RCC 7860 (cell line): Measurements from ENCODE around the gene BPIFB3.

ENCODE experiments used
- DNase-seq: peaks from one replicate; pipeline ENCODE4 v3.0.0-alpha.2; 2015; ENCODE audit warnings: low spot score
- FAIRE-seq: peaks from 2 replicates; lab custom pipeline; 2012; peaks lifted over from hg19 to GRCh38; lab: Jason Lieb, UNC

The BPIFB3 gene

GRCh38 chr20:33053291-33054106, at the start of gene BPIFB3:
BPIFB3 (plus strand) TSS chr20:33053903; CDS start chr20:33055436, 1,533 bp downstream.
- DNase-seq = no peak
- FAIRE-seq = no peak

DNA sequence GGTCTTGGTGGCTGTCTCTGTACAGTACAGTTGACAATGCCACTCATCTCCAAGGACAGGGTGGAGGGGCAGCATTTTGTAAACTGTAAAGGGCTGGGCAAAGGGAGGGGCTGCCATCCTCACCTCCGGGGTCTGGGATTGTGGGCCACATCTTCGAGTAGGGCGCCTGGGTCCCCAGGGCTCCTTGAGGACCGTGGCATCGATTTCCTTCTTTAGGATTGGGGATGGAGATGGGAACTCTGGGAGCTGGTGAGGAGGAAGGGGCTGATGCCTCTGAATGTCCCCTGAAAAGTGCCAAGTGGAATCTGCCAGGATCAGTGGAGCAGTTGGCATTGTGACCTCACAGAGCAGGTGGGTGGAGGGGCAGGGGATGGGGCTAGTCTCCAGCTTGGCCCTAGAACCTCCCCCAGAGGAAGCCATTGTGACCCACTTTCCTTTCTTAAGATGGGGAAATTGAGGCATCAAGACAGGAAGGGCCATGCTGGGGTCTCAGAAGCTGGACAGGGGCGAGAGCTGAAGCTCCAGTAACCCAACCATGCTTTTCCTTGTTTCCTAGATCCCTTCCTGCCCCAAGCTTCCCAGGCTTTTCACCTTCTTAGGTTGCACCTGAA, 49.5 kb upstream of the BPIFB3 start, which contains the start of gene SUN5:
Gene SUN5 (minus strand): TSS at position 293 of the 611 bp plus-strand sequence. CDS start 93 bp downstream, at position 200.
- FAIRE-seq (no peak), DNase-seq (no peak)

- FAIRE-seq (peak; percentile 53), DNase-seq (peak; percentile 46)
These were observed 48.6 kb upstream of the BPIFB3 start for GRCh38 chr20:33005132-33005566.

- DNase-seq = no peak
- FAIRE-seq = no peak
These were observed 47.6 kb upstream of the BPIFB3 start for GRCh38 chr20:33005908-33006775.

- no peak for DNase-seq
- FAIRE-seq = no peak
These were observed 46.8 kb upstream of the BPIFB3 start for GRCh38 chr20:33006776-33007375.

- no peak for FAIRE-seq
These were observed 46.0 kb upstream of the BPIFB3 start, which contains the start of gene BPIFB2 for GRCh38 chr20:33007376-33008335. BPIFB2 (plus strand) TSS chr20:33007704; CDS start chr20:33008575, 871 bp downstream.

GRCh38 chr20:33008336-33009213, 45.1 kb upstream of the BPIFB3 start:
- FAIRE-seq (no peak), DNase-seq (no peak)

More at GRCh38 chr20:33007376-33008335, 46.0 kb upstream of the BPIFB3 start, which contains the start of gene BPIFB2:
- DNase-seq = no peak

DNA sequence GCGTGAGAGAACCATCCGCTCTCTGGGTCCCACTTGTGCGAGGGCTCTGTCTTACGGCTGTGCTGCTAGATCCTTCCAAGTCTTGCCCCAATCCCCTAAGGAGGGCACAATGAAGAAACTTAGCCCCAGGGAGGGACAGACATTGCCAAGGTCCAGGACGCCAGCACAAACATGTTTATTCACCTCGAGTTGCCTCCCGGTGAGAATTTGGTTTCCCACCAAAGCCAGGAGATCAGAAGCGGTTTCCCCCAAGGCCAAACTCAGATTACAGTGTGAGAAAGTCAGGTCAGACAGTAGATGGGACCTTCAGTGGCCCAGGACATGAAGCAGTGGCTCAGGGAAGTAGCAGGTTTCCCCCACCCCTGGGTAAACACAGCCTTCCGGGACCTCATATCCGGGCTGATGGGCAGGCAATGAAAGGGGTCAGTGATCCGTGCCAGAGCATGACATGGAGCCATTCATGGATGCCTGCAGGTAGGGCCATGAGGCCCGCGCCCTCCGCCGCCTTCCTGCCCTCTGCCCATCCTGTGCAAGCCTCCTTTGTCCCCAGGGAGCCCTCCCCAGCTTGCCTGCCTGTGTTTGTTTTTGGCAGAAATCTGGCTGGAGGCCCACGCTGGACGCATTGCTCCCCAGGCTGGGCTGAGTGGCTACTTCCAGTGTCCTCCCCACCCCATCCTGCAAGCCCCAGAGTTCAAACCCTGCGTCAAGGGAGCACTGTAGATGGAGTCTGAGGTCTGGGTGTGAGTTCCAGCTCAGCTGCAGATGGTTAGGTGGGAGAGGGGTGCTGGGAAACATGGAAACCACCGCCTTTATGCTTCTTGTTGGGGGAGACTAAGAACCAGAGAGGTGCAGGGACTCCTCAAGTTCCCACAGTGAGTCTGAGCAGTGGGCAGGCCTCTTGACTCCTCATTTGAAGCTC, 44.2 kb upstream of the BPIFB3 start:
- no peak for FAIRE-seq
- no peak for DNase-seq

DNA sequence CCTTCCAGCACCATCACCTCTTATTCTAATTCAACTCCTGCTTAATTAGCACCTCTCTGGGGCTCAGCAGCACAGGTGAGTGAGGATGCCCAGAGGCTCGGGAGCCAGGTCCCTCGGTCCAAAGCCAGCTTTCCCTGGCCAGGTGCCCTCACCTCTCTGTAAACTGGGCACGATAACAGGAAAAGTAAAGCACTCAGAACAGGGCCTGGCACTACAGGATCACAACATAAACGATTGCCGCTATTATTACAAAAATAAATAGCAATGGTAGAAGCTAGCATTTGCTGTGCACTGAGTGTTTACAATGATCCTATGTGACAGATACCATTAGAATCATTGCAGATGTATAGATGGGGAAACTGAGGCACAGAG, 43.6 kb upstream of the BPIFB3 start:
- DNase-seq (no peak), FAIRE-seq (no peak)

DNA sequence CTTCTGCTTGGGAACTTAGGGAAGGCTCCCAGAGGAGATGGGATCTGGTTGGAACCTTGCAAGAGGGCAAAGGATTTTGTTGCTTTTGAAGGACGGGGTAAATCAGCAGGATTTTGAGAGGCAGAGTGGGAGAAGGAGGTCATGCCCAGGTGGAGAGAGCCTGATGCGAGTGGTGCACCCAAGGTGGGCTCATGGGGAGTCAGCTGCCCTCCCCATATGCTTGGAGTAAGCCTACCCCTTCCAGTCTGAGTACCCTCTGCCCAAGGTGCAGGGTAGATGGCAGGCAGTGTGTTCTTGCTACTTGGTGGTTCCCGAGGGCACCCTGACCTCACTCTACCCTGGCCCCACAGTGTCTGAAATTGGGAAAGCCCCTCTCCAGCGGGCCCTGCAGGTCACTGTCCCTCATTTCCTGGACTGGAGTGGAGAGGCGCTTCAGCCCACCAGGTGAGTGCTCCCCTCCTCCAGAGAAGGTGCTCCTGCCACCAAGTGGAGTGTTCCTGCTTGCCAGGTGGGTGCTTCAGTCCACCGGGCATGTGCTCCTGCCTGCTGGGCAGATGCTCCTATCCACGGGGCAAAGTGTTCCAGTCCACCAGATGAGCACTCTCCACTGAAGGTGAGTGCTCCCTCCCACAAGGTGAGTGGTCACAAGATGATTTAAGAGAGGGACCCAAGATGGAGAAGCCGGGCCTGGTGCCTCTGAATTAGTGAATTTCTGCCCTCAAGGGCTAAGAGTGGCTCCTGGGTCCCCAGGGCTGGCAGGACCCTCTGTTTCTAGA, 42.8 kb upstream of the BPIFB3 start:
- no peak for FAIRE-seq
- DNase-seq = no peak

- FAIRE-seq = no peak
These were observed 41.1 kb upstream of the BPIFB3 start for GRCh38 chr20:33012327-33013189.

DNA sequence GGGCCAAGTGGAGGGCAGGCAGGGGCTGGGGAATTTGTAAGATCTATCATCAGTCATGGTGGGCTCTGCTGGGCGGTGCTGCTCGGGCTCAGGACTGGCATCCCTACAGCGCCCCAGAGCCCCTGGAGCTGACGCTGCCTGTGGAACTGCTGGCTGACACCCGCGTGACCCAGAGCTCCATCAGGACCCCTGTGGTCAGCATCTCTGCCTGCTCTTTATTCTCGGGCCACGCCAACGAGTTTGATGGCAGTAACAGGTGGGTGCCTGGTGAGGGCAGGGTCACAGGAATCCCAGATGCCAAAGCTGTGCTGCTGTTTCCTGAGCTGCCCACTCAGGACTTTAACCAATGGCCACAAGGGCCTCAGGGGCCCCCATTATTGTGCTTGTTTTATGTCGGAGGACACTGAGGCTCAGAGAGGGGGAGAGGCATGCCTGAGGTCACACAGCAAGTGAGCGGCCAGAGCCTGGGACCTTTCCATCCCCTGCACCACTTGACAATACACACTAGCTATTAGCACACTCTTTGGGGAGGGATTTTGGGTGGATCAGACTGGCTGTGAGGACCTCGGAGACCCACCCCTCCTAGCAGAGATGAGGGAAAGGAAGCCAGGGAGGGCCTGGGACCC, 39.9 kb upstream of the BPIFB3 start:
- FAIRE-seq = no peak
- no peak for DNase-seq

More at GRCh38 chr20:33012327-33013189, 41.1 kb upstream of the BPIFB3 start:
- no peak for DNase-seq

DNA sequence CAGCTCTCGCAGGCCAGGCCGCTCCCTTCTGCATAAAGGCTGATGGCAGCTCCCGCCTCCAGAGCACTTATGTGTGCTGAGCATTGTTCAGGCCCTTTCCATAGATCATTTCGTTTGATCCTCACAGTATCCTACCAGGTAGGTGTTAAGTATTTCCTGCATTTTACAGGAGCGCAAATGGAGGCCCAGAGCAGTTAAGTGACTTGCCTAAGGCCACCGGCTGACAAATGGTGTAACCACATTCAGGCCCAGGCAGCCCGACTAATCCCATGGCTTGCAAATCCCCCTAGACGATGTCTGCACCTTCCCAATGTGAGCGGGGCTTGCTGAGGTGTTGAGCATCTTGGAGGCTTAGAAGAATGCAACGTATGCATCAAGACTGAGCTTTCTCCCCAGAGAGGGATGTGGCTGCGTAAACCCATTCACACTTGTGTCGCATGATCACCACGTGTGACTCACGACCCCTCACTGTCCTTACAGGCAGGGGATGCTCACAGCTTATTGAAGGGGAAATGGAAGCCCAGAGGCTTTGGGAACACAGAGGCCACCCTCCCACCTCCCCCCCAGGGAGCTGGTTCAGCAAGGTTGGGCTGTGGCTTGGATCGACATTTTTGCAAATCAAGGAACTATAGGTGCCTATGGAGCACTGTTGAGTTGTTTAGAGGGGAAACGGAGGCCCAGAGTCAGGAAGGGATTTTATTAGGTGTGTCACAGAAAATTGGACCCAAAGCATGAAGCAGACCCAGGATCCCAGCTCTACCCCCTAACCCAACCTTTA, 39.2 kb upstream of the BPIFB3 start:
- DNase-seq (no peak), FAIRE-seq (no peak)

GRCh38 chr20:33015114-33015484, 38.6 kb upstream of the BPIFB3 start:
- DNase-seq (no peak), FAIRE-seq (no peak)
